NB4 (cell line): ENCODE data around the gene EAF1.

Experiments used
- CTCF ChIP-seq: IDR thresholded peaks from one replicate; pipeline ENCODE4 v1.5.1; 2012; ENCODE audit warnings: low read depth, low read length
- POLR2A ChIP-seq: IDR thresholded peaks from 2 replicates; pipeline ENCODE4 v1.6.1; 2011; ENCODE audit warnings: mild to moderate bottlenecking; ENCODE audit not compliant: insufficient read length; ENCODE audit errors: extremely low read depth
- TF ChIP-seq, protein P1 (sequence below): IDR thresholded peaks from 2 replicates; pipeline ENCODE4 v1.6.1; 2011; ENCODE audit warnings: low read depth, low read length

DNA sequence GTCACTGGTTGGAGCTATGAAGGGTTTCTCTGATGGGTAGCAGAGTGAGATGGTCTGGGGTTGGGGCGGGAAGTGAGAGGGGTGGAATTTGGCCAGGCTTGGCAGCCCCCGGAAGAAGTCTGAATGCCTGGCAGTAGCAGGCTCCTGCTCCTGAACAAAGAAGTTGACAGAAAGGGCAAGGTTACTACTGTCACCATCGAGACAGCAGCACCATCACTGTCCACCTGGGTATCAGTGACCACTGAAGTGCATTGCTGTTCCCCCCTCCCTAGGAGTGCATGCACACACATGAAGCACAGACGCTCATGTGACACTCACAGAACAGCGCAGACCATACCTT, 51.2 kb downstream of the EAF1 start:
- TF ChIP-seq CTCF (no peak), POLR2A (no peak)
- TF ChIP-seq, protein P1, sequence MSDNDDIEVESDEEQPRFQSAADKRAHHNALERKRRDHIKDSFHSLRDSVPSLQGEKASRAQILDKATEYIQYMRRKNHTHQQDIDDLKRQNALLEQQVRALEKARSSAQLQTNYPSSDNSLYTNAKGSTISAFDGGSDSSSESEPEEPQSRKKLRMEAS = no peak
